ENCODE results near the gene FBXO10. TPM values are rescaled to one million over a fixed set of nuclear protein-coding genes. Genes with fewer than 3 reads are reported as not detected.
A peak's percentile ranks its signal among the peaks of the same experiment; 100 is the strongest.

Gene FBXO10
- total and polyA plus RNA-seq, 5 donors: 3.5 to 7.8 (median 7.3) TPM

DNA sequence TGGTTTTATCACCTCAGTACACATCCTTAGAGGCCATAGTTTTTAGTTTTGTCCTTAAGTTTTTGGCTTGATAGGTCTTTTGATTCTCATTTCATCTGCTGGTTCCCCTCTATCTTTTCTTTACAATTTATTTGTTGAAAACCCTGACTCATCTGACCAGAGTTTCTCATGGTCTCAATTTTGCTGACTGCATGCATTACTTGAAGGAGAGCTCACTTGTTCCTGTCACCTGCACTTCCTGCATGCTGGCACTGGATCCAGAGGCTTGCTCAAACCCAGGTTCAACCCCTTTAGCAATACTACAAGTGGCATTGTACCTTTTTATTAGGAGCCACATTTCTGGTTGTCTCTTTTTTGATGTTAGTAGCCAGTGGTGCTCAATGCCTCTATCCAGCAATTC, 26.7 kb downstream of the FBXO10 start:
- intact Hi-C loops (cut with DNase I): no loop called here
- ATAC-seq (no peak), DNase-seq (no peak)
- Histone ChIP-seq H3K27me3 (ENCODE audit: control insufficient read depth, insufficient read depth) (no peaks in the 10 kb centered on the region), H3K27ac (ENCODE audit: low read length) (no peak overlapping the region), H3K4me1 (ENCODE audit: control insufficient read depth, insufficient read depth, low read length) (no peaks in the 10 kb centered on the region), H3K4me3 (ENCODE audit: low read length) (no peak overlapping the region), H3K9me3 (ENCODE audit: control insufficient read depth, low read length) (no peaks in the 10 kb centered on the region)

DNA sequence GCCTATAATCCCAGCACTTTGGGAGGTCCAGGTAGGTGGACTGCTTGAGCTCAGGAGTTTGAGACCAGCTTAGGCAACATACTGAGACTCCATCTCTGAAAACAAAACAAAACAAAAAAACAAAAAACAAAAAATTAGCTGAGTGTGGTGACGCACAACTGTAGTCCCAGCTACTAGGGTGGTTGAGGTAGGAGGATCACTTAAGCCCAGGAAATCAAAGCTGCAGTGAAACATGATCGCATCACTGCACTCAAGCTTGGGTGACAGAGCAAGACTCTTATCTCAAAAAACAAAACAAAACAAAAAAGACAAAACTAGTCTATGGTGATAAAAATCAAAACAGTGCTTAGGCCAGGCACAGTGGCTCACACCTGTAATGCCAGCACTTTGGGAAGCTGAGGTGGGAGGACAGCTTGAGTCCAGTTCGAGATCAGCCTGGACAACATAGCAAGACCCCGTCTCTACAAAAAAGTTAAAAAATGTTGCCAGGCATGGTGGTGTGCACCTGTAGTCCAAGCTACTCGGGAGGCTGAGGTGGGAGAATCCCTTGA, 28.8 kb downstream of the FBXO10 start:
- H3K27me3 ChIP-seq (ENCODE audit: control insufficient read depth, insufficient read depth): no peaks in the 10 kb centered on the region
- DNase-seq (no peak), ATAC-seq (no peak)
- no peak overlapping the region for H3K4me3 ChIP-seq (ENCODE audit: low read length)
- H3K4me1 ChIP-seq (ENCODE audit: control insufficient read depth, insufficient read depth, low read length): no peaks in the 10 kb centered on the region
- H3K9me3 ChIP-seq (ENCODE audit: control insufficient read depth, low read length): no peaks in the 10 kb centered on the region
- WGBS: 97% methylated on average over 5 of the region's 5 CpGs
- no peak overlapping the region for H3K27ac ChIP-seq (ENCODE audit: low read length)
- intact Hi-C loops (cut with DNase I): no loop called here

DNA sequence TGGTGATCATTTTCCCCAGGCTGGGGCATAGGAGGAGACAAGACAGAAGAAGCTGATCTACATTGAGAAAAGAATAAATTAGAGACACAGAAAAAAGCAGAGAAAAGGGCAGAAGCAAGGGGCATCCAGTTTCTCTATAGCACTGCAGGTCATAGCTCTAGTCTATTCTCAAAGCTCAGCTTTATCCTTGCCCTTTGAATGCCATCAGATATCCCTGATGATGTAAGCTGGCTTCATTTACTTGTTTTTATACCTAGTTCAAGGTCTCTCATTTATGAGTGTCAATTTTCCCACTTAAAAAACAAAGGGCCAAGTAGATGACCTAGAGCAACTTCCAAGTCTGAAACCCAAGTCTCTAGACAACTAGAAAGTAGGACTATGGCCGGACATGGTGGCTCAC, 32.7 kb downstream of the FBXO10 start:
- no peak for DNase-seq
- Histone ChIP-seq H3K27ac (ENCODE audit: low read length) (no peak overlapping the region), H3K9me3 (ENCODE audit: control insufficient read depth, low read length) (no peaks in the 10 kb centered on the region), H3K4me1 (ENCODE audit: control insufficient read depth, insufficient read depth, low read length) (no peaks in the 10 kb centered on the region), H3K27me3 (ENCODE audit: control insufficient read depth, insufficient read depth) (no peaks in the 10 kb centered on the region), H3K4me3 (ENCODE audit: low read length) (no peak overlapping the region)
- no peak for ATAC-seq
- WGBS: 96% methylated on average over 1 of the region's 1 CpG
- intact Hi-C loops (cut with DNase I): no loop called here

DNA sequence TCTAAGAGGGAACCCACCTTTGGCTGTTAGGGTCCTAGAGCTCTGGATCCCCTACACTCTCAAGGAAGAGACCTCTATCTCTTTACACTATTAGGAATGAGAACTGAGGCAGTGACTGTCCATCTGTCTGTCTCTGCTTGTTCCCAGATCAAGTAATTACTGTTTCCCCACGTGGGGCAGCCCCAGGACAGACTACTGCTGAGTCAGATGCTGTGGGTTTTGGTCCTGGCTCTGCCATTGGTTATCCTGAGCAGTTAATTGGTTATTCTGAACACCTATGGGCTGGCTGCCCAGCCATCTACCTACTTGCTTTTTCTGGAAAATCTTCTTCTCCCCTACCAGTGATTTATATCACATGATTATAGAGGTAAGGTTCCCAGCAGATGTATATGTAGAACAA, 33.3 kb downstream of the FBXO10 start:
- intact Hi-C loops (cut with DNase I): no loop called here
- DNase-seq (no peak), ATAC-seq (no peak)
- H3K4me1 ChIP-seq (ENCODE audit: control insufficient read depth, insufficient read depth, low read length): no peaks in the 10 kb centered on the region
- no peak overlapping the region for H3K4me3 ChIP-seq (ENCODE audit: low read length)
- H3K9me3 ChIP-seq (ENCODE audit: control insufficient read depth, low read length): no peaks in the 10 kb centered on the region
- 87% methylated on average over 1 of the region's 1 CpG for WGBS
- H3K27me3 ChIP-seq (ENCODE audit: control insufficient read depth, insufficient read depth): no peaks in the 10 kb centered on the region
- H3K27ac ChIP-seq (ENCODE audit: low read length): no peak overlapping the region

DNA sequence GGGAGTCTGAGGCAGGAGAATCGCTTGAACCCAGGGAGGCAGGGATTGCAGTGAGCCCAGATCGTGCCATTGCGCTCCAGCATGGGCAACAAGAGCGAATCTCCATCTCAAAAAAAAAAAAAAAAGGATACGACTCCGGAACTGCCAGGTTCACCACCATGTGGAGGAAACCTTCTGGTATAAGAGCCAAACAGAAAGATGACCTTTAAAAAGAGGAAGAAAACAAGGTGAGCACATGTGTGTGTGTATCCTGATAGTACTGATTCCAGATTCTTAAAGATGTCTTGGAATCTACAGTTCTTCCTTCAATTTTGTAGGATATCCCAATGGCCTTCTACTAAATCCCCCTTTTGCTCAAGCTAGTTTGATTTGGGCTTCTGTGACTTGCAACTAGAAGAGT, 33.7 kb downstream of the FBXO10 start:
- DNase-seq (no peak), ATAC-seq (no peak)
- Histone ChIP-seq H3K4me3 (ENCODE audit: low read length) (no peak overlapping the region), H3K9me3 (ENCODE audit: control insufficient read depth, low read length) (no peaks in the 10 kb centered on the region), H3K27ac (ENCODE audit: low read length) (no peak overlapping the region), H3K27me3 (ENCODE audit: control insufficient read depth, insufficient read depth) (no peaks in the 10 kb centered on the region), H3K4me1 (ENCODE audit: control insufficient read depth, insufficient read depth, low read length) (no peaks in the 10 kb centered on the region)
- intact Hi-C loops (cut with DNase I): no loop called here
- 96% methylated on average over 6 of the region's 6 CpGs for WGBS

DNA sequence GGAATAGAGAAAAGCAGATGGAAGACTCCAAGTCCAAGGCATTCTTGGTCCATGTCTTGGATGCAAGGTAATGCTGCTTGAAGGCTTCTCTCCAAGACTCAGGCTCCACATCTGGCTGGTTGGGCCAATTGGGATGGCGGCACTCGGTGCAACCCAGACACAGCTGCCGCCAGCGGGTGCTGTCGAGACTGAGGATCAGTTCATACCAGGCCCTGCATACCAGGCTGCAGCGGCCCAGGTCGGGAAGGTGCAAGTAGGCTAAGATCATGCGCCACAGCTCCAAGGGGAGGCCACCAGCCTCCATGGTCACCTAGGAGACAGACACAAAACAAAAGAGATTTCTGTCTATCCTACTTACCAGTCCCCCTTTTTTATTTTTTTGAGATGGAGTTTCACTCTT, 34.7 kb downstream of the FBXO10 start:
- Histone ChIP-seq H3K4me3 (ENCODE audit: low read length) (no peak overlapping the region), H3K27ac (ENCODE audit: low read length) (no peak overlapping the region), H3K4me1 (ENCODE audit: control insufficient read depth, insufficient read depth, low read length) (no peaks in the 10 kb centered on the region), H3K27me3 (ENCODE audit: control insufficient read depth, insufficient read depth) (no peaks in the 10 kb centered on the region), H3K9me3 (ENCODE audit: control insufficient read depth, low read length) (no peaks in the 10 kb centered on the region)
- DNase-seq (no peak), ATAC-seq (no peak)
- 97% methylated on average over 8 of the region's 8 CpGs for WGBS
- intact Hi-C loops (cut with DNase I): no loop called here

DNA sequence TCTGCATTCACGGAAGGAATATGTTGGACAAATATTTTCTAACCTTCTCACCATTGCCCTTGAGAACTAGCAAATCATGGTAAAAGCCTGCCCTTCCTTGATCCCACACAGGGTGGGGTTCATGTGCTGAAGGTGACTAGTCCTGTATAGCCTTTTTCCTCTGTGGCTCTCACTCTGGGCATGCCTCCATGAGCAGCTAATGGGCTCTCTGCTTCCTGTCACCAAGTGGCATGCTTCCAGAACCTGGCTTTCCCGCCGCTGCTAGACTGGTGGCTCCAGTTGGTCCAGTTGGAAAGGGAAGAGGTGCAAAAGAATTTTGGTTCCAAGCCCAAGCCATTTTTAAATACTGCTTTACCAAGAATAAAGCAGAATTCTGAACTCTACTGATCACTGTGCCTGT, 35.5 kb downstream of the FBXO10 start:
- WGBS: 52% methylated on average over 3 of the region's 3 CpGs
- intact Hi-C loops (cut with DNase I): no loop called here
- no peaks in the 10 kb centered on the region for H3K27me3 ChIP-seq (ENCODE audit: control insufficient read depth, insufficient read depth)
- DNase-seq: peak in 2 of 3 donors; percentile 31 to 62
- no peak overlapping the region for H3K4me3 ChIP-seq (ENCODE audit: low read length)
- peak; percentile 36 to 51 for ATAC-seq
- H3K27ac ChIP-seq (ENCODE audit: low read length): no peak overlapping the region
- no peaks in the 10 kb centered on the region for H3K9me3 ChIP-seq (ENCODE audit: control insufficient read depth, low read length)
- H3K4me1 ChIP-seq (ENCODE audit: control insufficient read depth, insufficient read depth, low read length): no peaks in the 10 kb centered on the region

DNA sequence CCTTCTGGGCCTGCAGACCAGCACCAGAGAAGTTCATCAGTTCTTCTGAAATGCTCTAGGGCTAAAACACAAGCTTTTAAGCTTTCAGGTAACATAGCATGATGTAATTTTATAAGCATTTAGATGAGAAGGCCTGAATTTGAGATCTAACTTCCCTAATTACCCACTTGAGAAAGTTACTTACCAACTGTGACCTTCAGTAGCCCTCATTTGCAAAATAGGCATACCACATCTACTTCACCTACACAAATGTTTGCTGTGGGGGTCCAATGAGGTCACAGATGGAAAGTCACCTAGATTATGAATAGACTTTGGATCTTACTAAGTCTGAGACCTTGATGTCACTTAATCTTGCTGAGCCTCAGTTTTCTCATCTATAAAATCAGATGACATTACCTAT, 36.5 kb downstream of the FBXO10 start:
- Histone ChIP-seq H3K9me3 (ENCODE audit: control insufficient read depth, low read length) (no peaks in the 10 kb centered on the region), H3K4me1 (ENCODE audit: control insufficient read depth, insufficient read depth, low read length) (no peaks in the 10 kb centered on the region), H3K27ac (ENCODE audit: low read length) (no peak overlapping the region), H3K4me3 (ENCODE audit: low read length) (no peak overlapping the region), H3K27me3 (ENCODE audit: control insufficient read depth, insufficient read depth) (no peaks in the 10 kb centered on the region)
- intact Hi-C loops (cut with DNase I): no loop called here
- DNase-seq (no peak), ATAC-seq (no peak)

DNA sequence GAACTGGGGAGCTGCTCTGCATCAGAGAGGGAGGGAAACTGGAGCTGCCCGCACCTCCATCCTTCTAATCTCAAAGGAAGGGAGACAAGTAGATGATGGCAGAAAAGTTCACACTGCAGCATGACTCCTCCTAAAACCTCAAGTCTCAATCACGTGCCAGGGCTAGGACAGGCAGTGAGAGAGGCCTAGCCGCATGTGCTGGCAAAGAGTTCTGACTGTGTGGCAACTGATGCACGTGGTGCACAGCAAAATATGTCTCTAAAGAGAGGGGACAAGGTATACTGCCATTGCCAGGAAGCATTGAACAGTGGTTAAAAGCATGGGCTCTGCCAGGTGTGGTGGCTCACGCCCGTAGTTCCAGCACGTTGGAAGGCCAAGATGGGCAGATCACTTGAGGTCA, 38.1 kb downstream of the FBXO10 start:
- no peak overlapping the region for H3K27ac ChIP-seq (ENCODE audit: low read length)
- H3K27me3 ChIP-seq (ENCODE audit: control insufficient read depth, insufficient read depth): no peaks in the 10 kb centered on the region
- intact Hi-C loops (cut with DNase I): no loop called here
- no peak for DNase-seq
- H3K9me3 ChIP-seq (ENCODE audit: control insufficient read depth, low read length): no peaks in the 10 kb centered on the region
- ATAC-seq: no peak
- WGBS: 95% methylated on average over 7 of the region's 7 CpGs
- no peak overlapping the region for H3K4me3 ChIP-seq (ENCODE audit: low read length)
- H3K4me1 ChIP-seq (ENCODE audit: control insufficient read depth, insufficient read depth, low read length): no peaks in the 10 kb centered on the region

DNA sequence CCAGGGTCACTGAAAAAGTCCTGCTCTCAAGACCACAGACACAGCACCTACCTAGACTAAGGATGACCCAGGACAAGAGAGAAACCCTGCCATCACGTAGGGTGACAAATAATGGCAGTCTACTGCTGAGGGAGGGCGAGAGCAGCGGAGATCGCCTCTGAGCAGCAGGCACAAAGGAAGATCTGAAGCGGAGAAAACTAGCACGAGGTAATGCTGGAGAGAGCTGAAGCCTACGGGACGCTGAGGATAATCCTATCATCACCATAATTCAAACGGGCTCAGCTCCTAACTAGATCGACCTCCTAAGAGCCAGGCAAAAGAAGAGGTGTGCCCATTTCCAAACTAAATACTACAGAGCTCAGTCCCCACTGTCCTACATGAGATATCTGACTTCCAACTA, 41.3 kb downstream of the FBXO10 start:
- H3K9me3 ChIP-seq (ENCODE audit: control insufficient read depth, low read length): no peaks in the 10 kb centered on the region
- H3K4me1 ChIP-seq (ENCODE audit: control insufficient read depth, insufficient read depth, low read length): no peaks in the 10 kb centered on the region
- no peak overlapping the region for H3K4me3 ChIP-seq (ENCODE audit: low read length)
- DNase-seq: no peak
- no peak for ATAC-seq
- 75% methylated on average over 10 of the region's 10 CpGs for WGBS
- H3K27ac ChIP-seq (ENCODE audit: low read length): no peak overlapping the region
- intact Hi-C loops (cut with DNase I): no loop called here
- H3K27me3 ChIP-seq (ENCODE audit: control insufficient read depth, insufficient read depth): no peaks in the 10 kb centered on the region

DNA sequence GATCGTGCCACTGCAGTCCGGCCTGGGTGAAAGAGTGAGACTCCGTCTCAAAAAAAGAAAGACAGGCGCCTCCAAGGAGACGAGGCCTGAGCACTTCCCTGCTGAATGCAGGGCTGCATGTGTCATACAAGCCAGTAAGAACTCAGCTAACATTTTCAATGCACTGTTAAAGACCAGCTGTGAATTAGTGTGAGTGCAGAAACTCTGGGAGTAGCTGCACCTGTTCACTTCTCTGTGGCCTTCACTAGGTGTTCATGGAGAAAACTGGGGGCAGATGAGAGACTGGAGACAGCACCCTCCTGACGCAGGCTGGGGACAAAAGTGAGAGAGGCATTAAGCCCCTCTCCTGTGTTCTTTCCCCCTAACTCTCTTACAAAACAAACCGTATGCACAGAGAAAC, 41.8 kb downstream of the FBXO10 start:
- DNase-seq: no peak
- 84% methylated on average over 7 of the region's 7 CpGs for WGBS
- no peak for ATAC-seq
- intact Hi-C loops (cut with DNase I): no loop called here
- Histone ChIP-seq H3K9me3 (ENCODE audit: control insufficient read depth, low read length) (no peaks in the 10 kb centered on the region), H3K4me3 (ENCODE audit: low read length) (no peak overlapping the region), H3K27me3 (ENCODE audit: control insufficient read depth, insufficient read depth) (no peaks in the 10 kb centered on the region), H3K27ac (ENCODE audit: low read length) (no peak overlapping the region), H3K4me1 (ENCODE audit: control insufficient read depth, insufficient read depth, low read length) (no peaks in the 10 kb centered on the region)

DNA sequence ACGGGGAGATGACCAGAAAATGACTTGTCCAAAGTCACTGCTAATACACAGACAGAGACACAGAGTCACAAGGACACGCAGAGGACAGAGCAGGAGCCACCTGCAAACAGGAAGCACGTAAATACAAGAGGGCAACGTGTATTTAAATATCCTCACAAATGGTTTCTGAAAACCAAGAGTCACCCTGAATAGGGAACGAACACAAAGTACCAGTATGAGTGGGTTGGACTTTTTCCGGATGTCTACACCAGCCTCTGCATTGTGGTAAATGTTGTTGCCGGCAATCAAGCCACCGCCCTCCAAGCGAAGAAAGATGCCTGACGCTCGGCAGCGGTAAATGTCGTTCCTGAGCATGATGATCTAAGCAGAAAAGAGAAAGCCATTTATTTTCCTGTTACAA, 44.5 kb downstream of the FBXO10 start:
- no peak overlapping the region for H3K4me3 ChIP-seq (ENCODE audit: low read length)
- WGBS: 91% methylated on average over 13 of the region's 13 CpGs
- intact Hi-C loops (cut with DNase I): no loop called here
- no peaks in the 10 kb centered on the region for H3K9me3 ChIP-seq (ENCODE audit: control insufficient read depth, low read length)
- H3K4me1 ChIP-seq (ENCODE audit: control insufficient read depth, insufficient read depth, low read length): no peaks in the 10 kb centered on the region
- no peak for DNase-seq
- no peaks in the 10 kb centered on the region for H3K27me3 ChIP-seq (ENCODE audit: control insufficient read depth, insufficient read depth)
- no peak overlapping the region for H3K27ac ChIP-seq (ENCODE audit: low read length)
- ATAC-seq: no peak
